ENCODE measurements around the gene ADGRG6. TPM values are rescaled to one million over a fixed set of nuclear protein-coding genes. Genes with fewer than 3 reads are reported as not detected.

The ADGRG6 gene
- total RNA-seq, 1 experiment from 2014 or later, result 30.3 TPM

DNA sequence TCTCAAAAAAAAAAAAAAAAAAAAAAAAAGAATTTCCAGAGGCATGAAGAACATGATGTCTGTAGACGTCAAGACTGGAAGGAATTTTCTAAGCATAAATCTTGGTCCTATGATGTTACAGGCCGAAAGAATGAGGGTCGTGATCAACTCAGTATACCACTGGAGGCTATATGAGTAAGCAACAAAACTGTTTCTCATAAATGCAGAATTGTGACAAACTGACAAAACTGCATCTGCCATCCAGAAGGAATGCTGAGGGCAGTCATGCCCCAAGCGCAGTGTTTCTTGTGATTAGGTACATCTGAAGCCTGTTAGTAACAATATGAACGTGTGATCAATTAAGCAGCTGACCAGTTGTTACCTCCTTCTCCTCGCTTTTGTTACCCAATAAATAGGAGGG, 43.5 kb upstream of the ADGRG6 start:
- ChIA-PET POLR2A (ENCODE audit: unreplicated experiment) (no interaction called here), CTCF (no interaction called here)
- Histone ChIP-seq H3K9me2 (ENCODE audit: insufficient read depth) (no peaks in the 10 kb centered on the region), H3K79me2 (ENCODE audit: low read depth) (no peaks in the 10 kb centered on the region), H3K27ac (no peak overlapping the region), H3K4me3 (no peak overlapping the region), H3K4me1 (replicated peaks; ENCODE audit: insufficient read depth) (no peaks in the 10 kb centered on the region), H3K27me3 (ENCODE audit: insufficient read depth, low read depth) (no peaks in the 10 kb centered on the region), H2AFZ (no peak overlapping the region), H3K36me3 (ENCODE audit: low read depth) (no peaks in the 10 kb centered on the region), H4K20me1 (ENCODE audit: insufficient read depth) (no peaks in the 10 kb centered on the region), H3K9me3 (ENCODE audit: insufficient read depth, low read depth) (no peaks in the 10 kb centered on the region; the same call in 1 of the 2 replicates), H3F3A (ENCODE audit: insufficient read depth, low read depth) (no peaks in the 10 kb centered on the region), H3K4me2 (no peak overlapping the region)
- BruUV-seq (replicated peaks), result no TSS peak
- DNase-seq, result no peak
- TF ChIP-seq CTCF (conservative IDR thresholded peaks at IDR 0.05) (no peak), EZH2 (IDR thresholded peaks at IDR 0.05; ENCODE audit: low read depth) (no peak)
- intact Hi-C loops (cut with micrococcal nuclease; ENCODE audit: unreplicated experiment), result no loop called here

- H3K79me2 ChIP-seq (ENCODE audit: low read depth), result no peaks in the 10 kb centered on the region
- no peaks in the 10 kb centered on the region for H3K4me1 ChIP-seq (replicated peaks; ENCODE audit: insufficient read depth)
- H3K4me2 ChIP-seq, result no peak overlapping the region
- no peaks in the 10 kb centered on the region for H4K20me1 ChIP-seq (ENCODE audit: insufficient read depth)
- H3K9me2 ChIP-seq (ENCODE audit: insufficient read depth), result no peaks in the 10 kb centered on the region
- ChIA-PET POLR2A (ENCODE audit: unreplicated experiment) (no interaction called here), CTCF (no interaction called here)
- no peak for DNase-seq
- H3K27ac ChIP-seq, result no peak overlapping the region
- H3K4me3 ChIP-seq, result no peak overlapping the region
- BruUV-seq (replicated peaks), result no TSS peak
- H3K27me3 ChIP-seq (ENCODE audit: insufficient read depth, low read depth), result no peaks in the 10 kb centered on the region
- H3K36me3 ChIP-seq (ENCODE audit: low read depth), result no peaks in the 10 kb centered on the region
- no peak for TF ChIP-seq CTCF (conservative IDR thresholded peaks at IDR 0.05)
- TF ChIP-seq EZH2 (IDR thresholded peaks at IDR 0.05; ENCODE audit: low read depth), result no peak
- intact Hi-C loops (cut with micrococcal nuclease; ENCODE audit: unreplicated experiment), result no loop called here
- no peaks in the 10 kb centered on the region; the same call in 1 of the 2 replicates for H3K9me3 ChIP-seq (ENCODE audit: insufficient read depth, low read depth)
- H3F3A ChIP-seq (ENCODE audit: insufficient read depth, low read depth), result no peaks in the 10 kb centered on the region
- no peak overlapping the region for H2AFZ ChIP-seq
Measured at GRCh38 chr6:142258757-142259156, 43.0 kb upstream of the ADGRG6 start.

GRCh38 chr6:142260748-142261147, 41.1 kb upstream of the ADGRG6 start:
- Histone ChIP-seq H3K4me1 (replicated peaks; ENCODE audit: insufficient read depth) (no peaks in the 10 kb centered on the region), H3K36me3 (ENCODE audit: low read depth) (no peaks in the 10 kb centered on the region), H3K9me3 (ENCODE audit: insufficient read depth, low read depth) (no peaks in the 10 kb centered on the region; the same call in 1 of the 2 replicates), H3K27me3 (ENCODE audit: insufficient read depth, low read depth) (no peaks in the 10 kb centered on the region), H3K4me3 (no peak overlapping the region), H2AFZ (no peak overlapping the region), H3K9me2 (ENCODE audit: insufficient read depth) (no peaks in the 10 kb centered on the region), H3K79me2 (ENCODE audit: low read depth) (no peaks in the 10 kb centered on the region), H3K27ac (no peak overlapping the region), H3F3A (ENCODE audit: insufficient read depth, low read depth) (no peaks in the 10 kb centered on the region), H3K4me2 (no peak overlapping the region), H4K20me1 (ENCODE audit: insufficient read depth) (no peaks in the 10 kb centered on the region)
- BruUV-seq (replicated peaks), result no TSS peak
- DNase-seq, result no peak
- TF ChIP-seq EZH2 (IDR thresholded peaks at IDR 0.05; ENCODE audit: low read depth) (no peak), CTCF (conservative IDR thresholded peaks at IDR 0.05) (no peak)
- POLR2A ChIA-PET (ENCODE audit: unreplicated experiment), result no interaction called here
- CTCF ChIA-PET, result no interaction called here
- intact Hi-C loops (cut with micrococcal nuclease; ENCODE audit: unreplicated experiment), result no loop called here
